ENCODE results near the gene ARID5B. TPM values are rescaled to one million over a fixed set of nuclear protein-coding genes. Genes with fewer than 3 reads are reported as not detected.
A peak's percentile ranks its signal among the peaks of the same experiment; 100 is the strongest.

Gene ARID5B
- total RNA-seq, 1 donor from 2014 or later = 76.8 TPM

DNA sequence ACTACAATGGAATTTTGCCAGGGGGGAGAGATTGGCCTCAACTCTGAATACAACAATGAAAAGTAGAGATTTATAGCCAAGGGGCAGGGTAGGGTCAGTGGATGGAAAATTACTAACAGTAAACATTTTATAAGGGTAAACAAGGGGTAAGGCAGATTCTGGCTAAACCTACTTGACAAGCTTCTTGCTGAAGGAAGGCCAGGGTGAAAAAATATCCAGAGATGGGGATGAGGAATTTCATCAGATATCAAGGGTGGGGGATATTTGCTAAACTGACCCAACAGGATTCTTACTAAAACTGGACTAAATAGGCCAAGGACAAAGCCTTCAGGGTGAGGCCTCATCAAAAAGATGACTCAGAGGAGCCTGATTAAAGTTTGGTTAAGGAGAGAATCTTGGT is 210.8 kb downstream of the ARID5B start:
- no peak overlapping the region for H3K4me3 Mint-ChIP-seq
- H3K27ac Mint-ChIP-seq = peak overlapping the region; percentile 30
- no peaks in the 10 kb centered on the region for H3K36me3 Mint-ChIP-seq (ENCODE audit: low read depth)
- H3K27me3 Mint-ChIP-seq = no peaks in the 10 kb centered on the region
- peaks cover 46% of the 10 kb centered on the region for H3K4me1 Mint-ChIP-seq
- no peaks in the 10 kb centered on the region for H3K9me3 Mint-ChIP-seq
- ATAC-seq (ENCODE audit: low read depth) (no peak), DNase-seq (no peak)
- ChIA-PET POLR2A (interaction anchor here (0.5 kb wide), 1 partner anchor 112 kb away, joined by 6 read pairs; no protein-coding TSS in a partner anchor), CTCF (no interaction called here)
- TF ChIP-seq, protein P1, sequence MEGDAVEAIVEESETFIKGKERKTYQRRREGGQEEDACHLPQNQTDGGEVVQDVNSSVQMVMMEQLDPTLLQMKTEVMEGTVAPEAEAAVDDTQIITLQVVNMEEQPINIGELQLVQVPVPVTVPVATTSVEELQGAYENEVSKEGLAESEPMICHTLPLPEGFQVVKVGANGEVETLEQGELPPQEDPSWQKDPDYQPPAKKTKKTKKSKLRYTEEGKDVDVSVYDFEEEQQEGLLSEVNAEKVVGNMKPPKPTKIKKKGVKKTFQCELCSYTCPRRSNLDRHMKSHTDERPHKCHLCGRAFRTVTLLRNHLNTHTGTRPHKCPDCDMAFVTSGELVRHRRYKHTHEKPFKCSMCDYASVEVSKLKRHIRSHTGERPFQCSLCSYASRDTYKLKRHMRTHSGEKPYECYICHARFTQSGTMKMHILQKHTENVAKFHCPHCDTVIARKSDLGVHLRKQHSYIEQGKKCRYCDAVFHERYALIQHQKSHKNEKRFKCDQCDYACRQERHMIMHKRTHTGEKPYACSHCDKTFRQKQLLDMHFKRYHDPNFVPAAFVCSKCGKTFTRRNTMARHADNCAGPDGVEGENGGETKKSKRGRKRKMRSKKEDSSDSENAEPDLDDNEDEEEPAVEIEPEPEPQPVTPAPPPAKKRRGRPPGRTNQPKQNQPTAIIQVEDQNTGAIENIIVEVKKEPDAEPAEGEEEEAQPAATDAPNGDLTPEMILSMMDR (IDR thresholded peaks at IDR 0.05) = no peak
- intact Hi-C loops (cut with micrococcal nuclease) = no loop called here

DNA sequence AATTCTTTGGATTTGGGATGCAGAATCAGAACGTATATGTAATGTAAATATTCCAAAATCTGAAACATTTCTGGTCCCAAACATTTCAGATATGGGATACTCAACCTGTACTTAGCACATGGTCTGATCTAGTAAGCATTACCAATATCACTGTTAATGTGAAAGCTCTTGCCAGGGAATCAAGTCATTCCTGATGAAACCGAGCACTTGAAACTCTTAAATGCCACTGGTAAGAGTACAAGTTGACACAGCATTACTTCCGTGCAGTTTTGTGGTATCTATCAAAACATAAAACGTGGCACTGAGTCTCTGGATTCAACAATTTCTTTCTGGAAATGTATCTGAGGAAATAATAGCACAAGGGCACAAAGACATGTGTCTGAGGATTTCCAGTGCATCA is 211.5 kb downstream of the ARID5B start:
- intact Hi-C loops (cut with micrococcal nuclease) = no loop called here
- Mint-ChIP-seq H3K4me3 (no peak overlapping the region), H3K27me3 (no peaks in the 10 kb centered on the region), H3K36me3 (ENCODE audit: low read depth) (no peaks in the 10 kb centered on the region), H3K4me1 (peaks cover 42% of the 10 kb centered on the region), H3K27ac (peak overlapping the region; percentile 12), H3K9me3 (no peaks in the 10 kb centered on the region)
- TF ChIP-seq, protein P1 (IDR thresholded peaks at IDR 0.05) = no peak
- ATAC-seq (ENCODE audit: low read depth) (no peak), DNase-seq (no peak)
- ChIA-PET CTCF (no interaction called here), POLR2A (interaction anchor here (0.5 to 0.6 kb wide), 2 partner anchors 96 to 112 kb away, joined by 5 to 6 read pairs; no protein-coding TSS in a partner anchor)

DNA sequence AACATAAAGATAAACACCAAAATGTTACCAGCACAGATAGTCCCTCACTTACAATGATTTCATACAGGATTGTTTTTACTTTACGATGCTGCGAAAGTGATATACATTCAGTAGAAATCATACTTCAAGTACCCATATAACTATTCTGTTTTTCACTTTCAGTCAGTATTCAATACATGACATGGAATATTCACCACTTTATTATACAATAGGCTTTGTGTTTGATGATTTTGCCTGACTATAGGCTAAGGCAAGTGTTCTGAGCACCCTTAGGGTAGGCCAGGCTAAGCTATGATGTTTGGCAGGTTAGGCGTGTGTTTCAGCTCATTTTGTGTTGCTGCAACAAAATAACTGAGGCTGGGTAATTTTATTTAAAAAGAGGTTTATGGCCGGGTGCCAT is 212.2 kb downstream of the ARID5B start:
- CTCF ChIA-PET = no interaction called here
- TF ChIP-seq, protein P1 (IDR thresholded peaks at IDR 0.05) = no peak
- no peaks in the 10 kb centered on the region for H3K9me3 Mint-ChIP-seq
- ATAC-seq (ENCODE audit: low read depth) = no peak
- H3K4me3 Mint-ChIP-seq = no peak overlapping the region
- POLR2A ChIA-PET = no interaction called here
- DNase-seq = no peak
- intact Hi-C loops (cut with micrococcal nuclease) = no loop called here
- no peaks in the 10 kb centered on the region for H3K27me3 Mint-ChIP-seq
- H3K4me1 Mint-ChIP-seq = peaks cover 38% of the 10 kb centered on the region
- H3K36me3 Mint-ChIP-seq (ENCODE audit: low read depth) = no peaks in the 10 kb centered on the region
- no peak overlapping the region for H3K27ac Mint-ChIP-seq

DNA sequence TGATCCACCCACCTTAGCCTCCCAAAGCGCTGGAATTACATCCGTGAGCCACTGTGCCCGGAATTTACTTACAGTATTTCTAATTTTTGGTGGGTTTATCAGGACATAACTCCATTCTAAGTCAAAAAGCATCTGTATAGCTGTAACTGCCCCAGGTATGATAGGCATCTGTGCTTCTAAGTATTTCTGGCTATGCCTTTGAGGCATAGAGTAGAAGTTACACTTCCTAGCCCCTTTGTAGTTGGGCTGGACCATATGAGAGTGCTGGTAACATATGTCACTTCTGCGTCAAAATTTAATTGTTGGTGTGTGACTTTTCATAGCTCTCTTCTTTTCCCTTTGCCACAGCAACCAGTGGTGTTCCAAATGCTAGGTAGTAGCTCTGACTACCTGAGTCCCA is 213.8 kb downstream of the ARID5B start:
- Mint-ChIP-seq H3K27ac (no peak overlapping the region), H3K9me3 (no peaks in the 10 kb centered on the region), H3K36me3 (ENCODE audit: low read depth) (no peaks in the 10 kb centered on the region), H3K4me3 (no peak overlapping the region), H3K4me1 (peaks cover 25% of the 10 kb centered on the region), H3K27me3 (no peaks in the 10 kb centered on the region)
- ChIA-PET CTCF (interaction anchor here (0.5 kb wide), 1 partner anchor 25 kb away, joined by 3 read pairs; no protein-coding TSS in a partner anchor), POLR2A (interaction anchor here (0.7 kb wide), 1 partner anchor 50 kb away, joined by 4 read pairs; no protein-coding TSS in a partner anchor)
- intact Hi-C loops (cut with micrococcal nuclease) = no loop called here
- DNase-seq (no peak), ATAC-seq (ENCODE audit: low read depth) (no peak)
- TF ChIP-seq, protein P1 (IDR thresholded peaks at IDR 0.05) = no peak

DNA sequence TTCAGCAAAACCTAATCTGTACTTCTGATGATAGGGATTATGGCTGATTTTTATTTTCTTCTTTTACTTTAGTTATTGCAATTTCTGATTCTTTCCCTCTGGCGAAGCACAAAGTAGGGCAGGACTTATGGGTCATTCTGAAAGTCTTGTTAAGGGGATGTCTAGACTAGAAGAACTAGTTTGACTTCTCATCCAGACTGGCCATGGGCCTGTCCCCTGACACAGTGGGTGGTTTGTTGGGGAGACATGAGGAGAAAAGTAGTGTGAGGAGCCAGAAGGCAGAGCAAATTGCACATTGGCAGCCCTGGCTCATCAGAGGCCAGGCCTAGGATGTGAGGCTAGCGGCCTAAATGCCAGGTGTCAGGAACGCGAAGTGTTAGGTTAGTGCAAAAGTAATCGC is 214.3 kb downstream of the ARID5B start:
- TF ChIP-seq, protein P1 (IDR thresholded peaks at IDR 0.05) = no peak
- no peaks in the 10 kb centered on the region for H3K9me3 Mint-ChIP-seq
- no peaks in the 10 kb centered on the region for H3K36me3 Mint-ChIP-seq (ENCODE audit: low read depth)
- intact Hi-C loops (cut with micrococcal nuclease) = no loop called here
- H3K27ac Mint-ChIP-seq = no peak overlapping the region
- DNase-seq = no peak
- H3K4me3 Mint-ChIP-seq = no peak overlapping the region
- H3K27me3 Mint-ChIP-seq = no peaks in the 10 kb centered on the region
- POLR2A ChIA-PET = no interaction called here
- CTCF ChIA-PET = no interaction called here
- H3K4me1 Mint-ChIP-seq = peaks cover 20% of the 10 kb centered on the region
- ATAC-seq (ENCODE audit: low read depth) = no peak

Measured in activated B cell treated with CpG ODN at 0.5 μM for 24 hours (primary cell).